NT2/D1 (cell line): ENCODE measurements around the gene NBAS.
"Not testable (repeated sequence)": the region's sequence is repeated elsewhere in the genome, so short reads cannot be mapped to it uniquely, and the experiment has no call there.

Experiments
- DNase-seq: peaks from one replicate; pipeline ENCODE4 v3.0.0-alpha.2; 2011; ENCODE audit warnings: low read depth, low spot score
- H3K27me3 ChIP-seq: 2 replicates; pipeline ENCODE4 v1.6.0; 2011; ENCODE audit warnings: mild to moderate bottlenecking; ENCODE audit not compliant: insufficient read length, insufficient read depth
- H3K36me3 ChIP-seq: 2 replicates; pipeline ENCODE4 v1.6.1; 2011; ENCODE audit warnings: mild to moderate bottlenecking, low read length, mixed read lengths; ENCODE audit not compliant: insufficient read depth, insufficient read length
- H3K4me1 ChIP-seq: 2 replicates; pipeline ENCODE4 v1.5.1; 2011; ENCODE audit not compliant: insufficient read depth, insufficient read length
- H3K4me3 ChIP-seq: 2 replicates; pipeline ENCODE4 v1.5.1; 2011; ENCODE audit warnings: low read depth; ENCODE audit not compliant: insufficient read length
- H3K9ac ChIP-seq: 2 replicates; pipeline ENCODE4 v1.6.0; 2011; ENCODE audit warnings: low read depth; ENCODE audit not compliant: insufficient read length
- H3K9me3 ChIP-seq: 2 replicates; pipeline ENCODE4 v1.5.1; 2011; ENCODE audit warnings: mild to moderate bottlenecking, low read length; ENCODE audit not compliant: insufficient read depth
- SUZ12 ChIP-seq: IDR thresholded peaks from 2 replicates; pipeline ENCODE4 v1.6.1; 2011; ENCODE audit not compliant: insufficient read length, insufficient read depth; ENCODE audit errors: extremely low read depth
- YY1 ChIP-seq: IDR thresholded peaks from 2 replicates; pipeline ENCODE4 v1.6.1; 2011; ENCODE audit not compliant: insufficient read length, insufficient read depth
- ZNF274 ChIP-seq: IDR thresholded peaks from 2 replicates; pipeline ENCODE4 v1.6.1; 2011; ENCODE audit warnings: mild to moderate bottlenecking, low read depth, low read length

Gene NBAS

DNA sequence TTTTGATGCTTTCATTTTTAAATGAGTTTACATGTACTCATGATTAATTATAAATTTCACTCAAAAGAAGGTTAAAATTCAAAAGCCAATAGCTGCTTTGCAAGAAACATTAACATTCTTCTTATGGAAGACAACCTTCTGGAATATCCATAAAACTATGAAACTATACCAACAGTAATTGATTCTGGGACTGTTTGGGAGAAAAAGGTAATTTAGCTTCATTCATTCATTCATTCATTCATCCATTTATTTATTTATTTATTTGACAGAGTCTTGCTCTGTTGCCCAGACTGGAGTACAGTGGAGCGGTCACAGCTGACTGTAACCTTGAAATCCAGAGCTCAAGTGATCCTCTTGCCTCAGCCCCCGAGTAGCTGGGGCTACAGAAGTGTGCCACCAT lies 110.3 kb downstream of the NBAS start:
- H3K36me3 ChIP-seq: peaks cover 5% of the 10 kb centered on the region
- H3K9ac ChIP-seq: no peak overlapping the region
- no peaks in the 10 kb centered on the region for H3K27me3 ChIP-seq
- no peaks in the 10 kb centered on the region for H3K4me1 ChIP-seq
- H3K9me3 ChIP-seq: no peaks in the 10 kb centered on the region
- H3K4me3 ChIP-seq: no peak overlapping the region
- DNase-seq: no peak
- no peak for TF ChIP-seq ZNF274
- TF ChIP-seq SUZ12: no peak
- TF ChIP-seq YY1: no peak

GRCh38 chr2:15449556-15450236 lies 111.4 kb downstream of the NBAS start:
- H3K9ac ChIP-seq: no peak overlapping the region
- no peaks in the 10 kb centered on the region for H3K4me1 ChIP-seq
- no peaks in the 10 kb centered on the region for H3K27me3 ChIP-seq
- TF ChIP-seq SUZ12 (no peak), ZNF274 (no peak), YY1 (no peak)
- no peak for DNase-seq
- H3K4me3 ChIP-seq: no peak overlapping the region
- H3K36me3 ChIP-seq: peaks cover 5% of the 10 kb centered on the region
- no peaks in the 10 kb centered on the region for H3K9me3 ChIP-seq

DNA sequence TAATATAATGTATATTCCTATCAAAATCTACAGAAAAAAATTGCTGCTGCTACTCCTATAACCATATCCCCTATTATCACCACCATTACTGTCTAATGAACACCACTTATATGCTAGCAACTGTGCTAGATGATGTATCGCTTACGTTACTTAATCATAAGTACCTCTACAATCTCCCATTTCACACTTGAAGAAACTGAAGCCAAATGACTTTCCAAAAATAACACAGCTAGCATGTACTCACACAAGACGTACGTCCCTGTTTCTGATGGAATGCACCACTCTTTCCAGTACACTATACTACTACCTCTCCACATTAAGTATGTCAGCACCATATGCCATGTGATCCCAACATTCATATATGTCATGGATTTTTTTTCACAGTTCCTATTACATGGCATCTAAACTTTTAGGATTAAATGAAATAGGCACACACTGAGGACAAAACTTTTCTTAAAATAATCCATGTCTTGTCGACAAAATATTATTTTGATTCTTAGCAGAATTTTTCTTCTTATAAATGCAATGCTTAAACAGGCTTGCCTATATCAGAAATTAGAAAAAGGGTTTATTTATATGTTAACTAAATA lies 112.8 kb downstream of the NBAS start:
- Histone ChIP-seq H3K9me3 (no peaks in the 10 kb centered on the region), H3K9ac (no peak overlapping the region), H3K36me3 (peaks cover 2% of the 10 kb centered on the region), H3K4me3 (no peak overlapping the region), H3K27me3 (no peaks in the 10 kb centered on the region), H3K4me1 (no peaks in the 10 kb centered on the region)
- no peak for DNase-seq
- TF ChIP-seq YY1: no peak
- TF ChIP-seq ZNF274: no peak
- no peak for TF ChIP-seq SUZ12

DNA sequence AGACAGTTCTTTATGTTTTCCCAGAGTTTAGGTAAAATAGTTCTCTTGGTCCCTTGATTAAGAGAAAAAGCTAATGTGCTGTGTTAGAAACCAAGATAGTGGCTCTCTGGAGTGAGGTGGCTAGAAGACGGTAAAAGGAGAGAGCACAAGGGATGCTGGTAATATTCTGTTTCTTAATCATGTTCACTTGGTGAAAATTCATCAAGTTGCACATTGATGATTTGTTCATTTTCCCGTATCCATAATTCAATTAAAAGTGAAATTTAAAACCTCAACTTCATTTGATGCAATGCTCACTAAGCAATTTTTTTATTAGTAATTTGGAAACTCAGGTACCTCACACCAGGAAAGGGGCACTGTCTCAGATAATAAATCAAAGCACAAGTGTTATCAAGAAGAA lies 113.8 kb downstream of the NBAS start:
- Histone ChIP-seq H3K9me3 (no peaks in the 10 kb centered on the region), H3K9ac (no peak overlapping the region), H3K4me3 (no peak overlapping the region), H3K36me3 (no peaks in the 10 kb centered on the region), H3K4me1 (no peaks in the 10 kb centered on the region), H3K27me3 (no peaks in the 10 kb centered on the region)
- no peak for TF ChIP-seq SUZ12
- no peak for TF ChIP-seq ZNF274
- no peak for DNase-seq

GRCh38 chr2:15446961-15447360 lies 114.2 kb downstream of the NBAS start:
- H3K36me3 ChIP-seq: no peaks in the 10 kb centered on the region
- H3K4me1 ChIP-seq: no peaks in the 10 kb centered on the region
- H3K4me3 ChIP-seq: no peak overlapping the region
- no peak for DNase-seq
- TF ChIP-seq SUZ12: no peak
- TF ChIP-seq ZNF274: no peak
- TF ChIP-seq YY1: no peak
- H3K9ac ChIP-seq: no peak overlapping the region
- no peaks in the 10 kb centered on the region for H3K9me3 ChIP-seq
- no peaks in the 10 kb centered on the region for H3K27me3 ChIP-seq

- H3K4me3 ChIP-seq: no peak overlapping the region
Measured at GRCh38 chr2:15445891-15446562, 115.1 kb downstream of the NBAS start.

DNA sequence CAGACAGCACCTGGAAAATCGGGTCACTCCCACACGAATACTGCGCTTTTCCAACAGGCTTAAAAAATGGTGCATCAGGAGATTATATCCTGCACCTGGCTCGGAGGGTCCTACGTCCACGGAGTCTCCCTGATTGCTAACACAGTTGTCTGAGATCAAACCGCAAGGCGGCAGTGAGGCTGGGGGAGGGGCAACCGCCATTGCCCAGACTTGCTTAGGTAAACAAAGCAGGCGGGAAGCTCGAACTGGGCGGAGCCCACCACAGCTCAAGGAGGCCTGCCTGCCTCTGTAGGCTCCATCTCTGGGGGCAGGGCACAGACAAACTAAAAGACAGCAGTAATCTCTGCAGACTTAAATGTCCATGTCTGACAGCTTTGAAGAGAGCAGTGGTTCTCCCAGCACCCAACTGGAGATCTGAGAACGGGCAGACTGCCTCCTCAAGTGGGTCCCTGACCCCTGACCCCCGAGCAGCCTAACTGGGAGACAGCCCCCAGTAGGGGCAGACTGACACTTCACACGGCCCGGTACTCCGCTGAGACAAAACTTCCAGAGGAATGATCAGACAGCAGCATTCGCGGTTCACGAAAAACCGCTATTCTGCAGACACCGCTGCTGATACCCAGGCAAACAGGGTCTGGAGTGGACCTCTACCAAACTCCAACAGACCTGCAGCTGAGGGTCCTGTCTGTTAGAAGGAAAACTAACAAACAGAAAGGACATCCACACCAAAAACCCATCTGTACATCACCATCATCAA lies 121.2 kb downstream of the NBAS start:
- H3K9ac ChIP-seq, H3K9me3 ChIP-seq, H3K36me3 ChIP-seq, H3K4me1 ChIP-seq, H3K27me3 ChIP-seq, H3K4me3 ChIP-seq, DNase-seq: not testable (repeated sequence)

More at GRCh38 chr2:15445891-15446562, 115.1 kb downstream of the NBAS start:
- no peaks in the 10 kb centered on the region for H3K27me3 ChIP-seq
- H3K36me3 ChIP-seq: no peaks in the 10 kb centered on the region
- DNase-seq: no peak
- no peaks in the 10 kb centered on the region for H3K4me1 ChIP-seq
- TF ChIP-seq SUZ12 (no peak), YY1 (no peak), ZNF274 (no peak)
- H3K9ac ChIP-seq: no peak overlapping the region
- H3K9me3 ChIP-seq: no peaks in the 10 kb centered on the region

GRCh38 chr2:15439366-15439765 lies 121.8 kb downstream of the NBAS start:
- not testable (repeated sequence) for H3K36me3 ChIP-seq, H3K4me1 ChIP-seq, H3K9me3 ChIP-seq, H3K9ac ChIP-seq, DNase-seq, H3K4me3 ChIP-seq, H3K27me3 ChIP-seq
